Retinal pigment epithelial cell (primary cell): ENCODE data around the gene PREX1.

Source experiments
- DNase-seq: peaks from one replicate; pipeline ENCODE4 v3.0.0-alpha.2; 2010; ENCODE audit warnings: low read depth
- H3K4me3 ChIP-seq: 2 replicates; pipeline ENCODE4 v1.5.1; 2011; ENCODE audit warnings: mild to moderate bottlenecking, low read length, control low read depth, moderate library complexity
- TF ChIP-seq, protein P1 (sequence below): conservative IDR thresholded peaks from 2 replicates; pipeline ENCODE4 v1.5.1; 2011; ENCODE audit warnings: low read depth, low read length, control low read depth, inconsistent platforms

PREX1 gene

DNA sequence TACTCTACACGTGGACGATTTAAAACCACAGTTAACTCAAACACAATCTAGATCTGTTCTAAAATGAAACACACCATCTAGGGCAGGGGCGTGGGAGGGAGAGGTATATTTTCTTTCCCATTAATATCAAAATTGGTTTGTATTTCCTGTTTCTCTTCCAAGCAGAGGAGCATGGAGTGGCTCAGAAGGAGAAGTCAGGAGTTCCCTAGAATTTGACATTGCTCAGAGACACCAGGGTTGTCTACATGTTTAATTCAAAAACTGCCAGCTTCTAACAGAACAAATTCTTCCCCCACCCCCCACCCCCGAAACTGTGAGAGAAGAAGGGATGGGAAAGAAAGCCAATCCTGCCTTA, 2.3 kb downstream of the PREX1 start:
- no peak for DNase-seq
- no peak overlapping the region for H3K4me3 ChIP-seq
- TF ChIP-seq, protein P1, sequence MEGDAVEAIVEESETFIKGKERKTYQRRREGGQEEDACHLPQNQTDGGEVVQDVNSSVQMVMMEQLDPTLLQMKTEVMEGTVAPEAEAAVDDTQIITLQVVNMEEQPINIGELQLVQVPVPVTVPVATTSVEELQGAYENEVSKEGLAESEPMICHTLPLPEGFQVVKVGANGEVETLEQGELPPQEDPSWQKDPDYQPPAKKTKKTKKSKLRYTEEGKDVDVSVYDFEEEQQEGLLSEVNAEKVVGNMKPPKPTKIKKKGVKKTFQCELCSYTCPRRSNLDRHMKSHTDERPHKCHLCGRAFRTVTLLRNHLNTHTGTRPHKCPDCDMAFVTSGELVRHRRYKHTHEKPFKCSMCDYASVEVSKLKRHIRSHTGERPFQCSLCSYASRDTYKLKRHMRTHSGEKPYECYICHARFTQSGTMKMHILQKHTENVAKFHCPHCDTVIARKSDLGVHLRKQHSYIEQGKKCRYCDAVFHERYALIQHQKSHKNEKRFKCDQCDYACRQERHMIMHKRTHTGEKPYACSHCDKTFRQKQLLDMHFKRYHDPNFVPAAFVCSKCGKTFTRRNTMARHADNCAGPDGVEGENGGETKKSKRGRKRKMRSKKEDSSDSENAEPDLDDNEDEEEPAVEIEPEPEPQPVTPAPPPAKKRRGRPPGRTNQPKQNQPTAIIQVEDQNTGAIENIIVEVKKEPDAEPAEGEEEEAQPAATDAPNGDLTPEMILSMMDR = no peak

DNA sequence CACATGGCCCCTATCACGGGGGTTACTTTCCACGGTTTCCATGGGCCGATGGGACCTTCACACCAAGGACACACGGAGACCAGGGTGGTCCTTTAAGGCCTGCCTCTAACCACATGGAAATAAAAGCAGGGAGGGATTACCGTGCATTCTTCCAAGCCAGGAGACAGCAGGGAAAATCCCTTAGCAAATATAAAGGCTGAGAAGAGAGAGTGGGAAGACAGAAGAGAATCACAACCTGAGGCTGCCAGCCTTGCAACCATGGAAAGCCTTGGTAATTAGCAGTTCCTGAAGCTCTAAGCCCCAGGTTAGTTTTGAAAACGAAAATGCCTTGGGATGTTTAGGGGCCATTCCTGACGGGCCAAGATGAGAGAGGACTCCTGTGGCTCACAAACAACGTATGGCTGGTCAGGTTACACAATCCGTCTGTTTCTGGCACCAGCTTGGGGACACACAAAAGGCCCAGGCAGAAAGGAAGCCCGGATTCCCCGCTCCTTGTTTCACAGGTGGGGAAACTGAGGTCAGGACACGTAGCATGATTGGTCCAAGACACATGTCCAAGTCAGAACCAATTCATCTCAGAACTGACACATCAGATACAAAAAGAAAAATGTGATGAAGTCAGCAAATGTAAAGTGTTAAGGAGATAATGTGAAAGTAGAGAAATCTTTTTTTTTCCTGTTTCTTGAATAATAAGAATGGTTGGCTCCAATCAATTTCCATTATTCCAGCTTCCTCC, 2.8 kb downstream of the PREX1 start:
- DNase-seq = no peak
- no peak overlapping the region for H3K4me3 ChIP-seq
- TF ChIP-seq, protein P1 = no peak

DNA sequence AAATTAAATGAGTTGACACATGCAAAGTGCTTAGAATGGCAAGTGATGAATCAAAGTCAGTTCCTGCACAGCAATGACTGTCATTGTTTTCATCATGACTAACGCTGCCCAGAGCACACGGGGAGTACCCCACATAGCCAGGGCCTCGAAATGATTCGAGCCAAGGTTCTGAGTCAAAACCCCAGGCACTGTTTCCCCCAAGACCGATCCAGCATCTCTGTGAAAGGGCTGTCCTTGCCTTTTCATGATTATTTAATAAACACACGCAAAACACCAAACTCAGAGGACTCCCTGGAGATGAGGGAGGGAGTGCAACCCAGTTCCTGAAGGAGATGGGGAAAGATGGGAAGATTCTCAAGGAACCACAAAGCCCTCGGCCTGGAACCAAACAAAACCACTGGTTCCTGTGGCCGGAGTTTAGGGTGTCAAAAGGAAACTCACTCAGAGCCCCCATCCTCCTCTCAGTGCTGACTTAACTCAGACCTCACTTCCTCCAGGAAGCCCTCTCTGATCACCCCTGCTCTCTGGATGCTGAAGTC, 3.8 kb downstream of the PREX1 start:
- no peak overlapping the region for H3K4me3 ChIP-seq
- TF ChIP-seq, protein P1 = no peak
- no peak for DNase-seq

DNA sequence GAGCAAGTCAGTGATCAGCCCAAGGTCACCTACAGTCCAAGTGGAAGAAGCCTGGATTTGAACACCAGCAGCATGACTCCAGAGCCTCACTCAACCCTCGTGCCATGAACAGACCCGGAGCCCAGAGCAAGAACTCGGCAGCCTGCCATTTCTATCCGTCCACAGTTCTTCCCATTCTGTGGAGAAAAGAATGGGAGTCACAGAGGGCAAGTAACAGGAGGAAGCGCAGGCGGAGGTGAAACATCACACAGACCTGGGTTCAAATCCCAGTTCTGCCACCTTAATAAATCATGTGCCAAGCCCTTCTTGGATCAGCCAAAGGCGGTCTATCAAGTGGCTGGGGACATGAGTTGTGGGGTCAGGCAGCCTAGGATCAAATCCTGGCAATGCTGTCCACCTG, 4.3 kb downstream of the PREX1 start:
- no peak overlapping the region for H3K4me3 ChIP-seq
- TF ChIP-seq, protein P1 = no peak
- no peak for DNase-seq

DNA sequence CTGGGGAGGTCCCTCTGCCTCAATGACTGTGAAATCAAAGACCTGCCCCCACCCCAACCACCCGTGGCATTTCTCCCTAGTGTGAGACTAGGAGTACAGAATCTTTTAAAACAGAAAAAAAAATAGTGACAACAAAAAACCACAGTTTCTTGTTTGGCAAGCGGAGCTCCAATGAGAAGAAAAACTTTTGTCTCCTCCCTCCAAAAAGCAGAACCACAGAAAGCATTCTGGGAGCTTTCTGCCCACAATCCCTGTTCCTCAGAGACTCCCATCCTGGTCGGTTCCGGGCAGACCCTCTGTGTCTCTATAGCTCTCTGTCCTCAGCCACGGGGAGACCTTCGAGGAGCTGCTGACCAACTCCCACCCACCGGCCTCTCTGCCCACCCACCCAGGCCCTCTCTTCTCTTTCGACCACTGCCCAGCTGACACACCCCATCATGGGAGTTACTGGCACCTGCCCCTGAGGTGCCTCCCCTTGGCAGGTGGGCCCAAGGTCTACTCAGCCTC, 4.9 kb downstream of the PREX1 start:
- TF ChIP-seq, protein P1 = no peak
- H3K4me3 ChIP-seq = no peak overlapping the region
- no peak for DNase-seq

DNA sequence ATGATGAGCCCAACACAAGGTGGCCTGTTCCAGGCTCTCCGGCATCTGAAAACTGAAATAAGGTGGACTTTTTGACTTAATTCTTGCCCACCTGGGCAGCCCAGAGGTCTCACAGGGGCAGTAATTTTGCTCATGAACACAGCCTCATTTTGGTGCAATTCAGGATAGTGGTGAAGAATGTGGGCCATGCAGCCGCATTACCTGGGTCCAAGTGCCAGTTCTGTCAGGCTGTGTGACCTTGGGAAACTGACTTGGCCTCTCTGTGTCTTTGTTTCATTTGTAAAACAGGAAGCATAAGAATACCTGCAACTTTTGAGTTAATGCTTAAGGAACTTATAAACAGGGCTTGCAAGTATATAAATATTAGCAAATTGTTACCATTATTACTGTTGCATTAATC, 5.6 kb downstream of the PREX1 start:
- DNase-seq = no peak
- TF ChIP-seq, protein P1 = no peak
- no peak overlapping the region for H3K4me3 ChIP-seq
